ENCODE measurements around the gene DUSP8.

The DUSP8 gene

DNA sequence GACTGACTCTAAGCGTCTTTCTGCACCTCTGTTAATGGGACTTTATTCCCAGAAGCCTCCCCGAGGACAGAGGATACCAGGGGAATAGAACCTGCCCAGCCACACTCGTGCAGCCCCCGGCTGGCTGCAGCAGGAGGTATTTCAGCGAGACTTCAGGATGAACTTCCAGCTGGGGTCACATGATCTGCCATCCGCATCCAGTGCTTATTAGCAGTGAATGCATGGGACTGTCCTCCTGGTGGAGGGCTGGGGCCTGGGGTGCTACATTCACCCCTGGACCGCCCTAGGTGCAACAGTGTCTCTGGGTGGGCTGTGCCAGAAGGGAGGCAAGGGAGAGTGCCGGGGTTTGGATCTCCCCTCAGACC is 1.6 kb downstream of the DUSP8 start:
- DNase-seq (ENCODE audit: low read depth): no peak
- TF ChIP-seq, protein P1, sequence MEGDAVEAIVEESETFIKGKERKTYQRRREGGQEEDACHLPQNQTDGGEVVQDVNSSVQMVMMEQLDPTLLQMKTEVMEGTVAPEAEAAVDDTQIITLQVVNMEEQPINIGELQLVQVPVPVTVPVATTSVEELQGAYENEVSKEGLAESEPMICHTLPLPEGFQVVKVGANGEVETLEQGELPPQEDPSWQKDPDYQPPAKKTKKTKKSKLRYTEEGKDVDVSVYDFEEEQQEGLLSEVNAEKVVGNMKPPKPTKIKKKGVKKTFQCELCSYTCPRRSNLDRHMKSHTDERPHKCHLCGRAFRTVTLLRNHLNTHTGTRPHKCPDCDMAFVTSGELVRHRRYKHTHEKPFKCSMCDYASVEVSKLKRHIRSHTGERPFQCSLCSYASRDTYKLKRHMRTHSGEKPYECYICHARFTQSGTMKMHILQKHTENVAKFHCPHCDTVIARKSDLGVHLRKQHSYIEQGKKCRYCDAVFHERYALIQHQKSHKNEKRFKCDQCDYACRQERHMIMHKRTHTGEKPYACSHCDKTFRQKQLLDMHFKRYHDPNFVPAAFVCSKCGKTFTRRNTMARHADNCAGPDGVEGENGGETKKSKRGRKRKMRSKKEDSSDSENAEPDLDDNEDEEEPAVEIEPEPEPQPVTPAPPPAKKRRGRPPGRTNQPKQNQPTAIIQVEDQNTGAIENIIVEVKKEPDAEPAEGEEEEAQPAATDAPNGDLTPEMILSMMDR (IDR thresholded peaks at IDR 0.05; ENCODE audit: control insufficient read depth, insufficient read depth, low read depth, low read length, missing control alignments): no peak
- H3K4me3 ChIP-seq (ENCODE audit: control insufficient read depth, low read depth, low read length): no peak overlapping the region

DNA sequence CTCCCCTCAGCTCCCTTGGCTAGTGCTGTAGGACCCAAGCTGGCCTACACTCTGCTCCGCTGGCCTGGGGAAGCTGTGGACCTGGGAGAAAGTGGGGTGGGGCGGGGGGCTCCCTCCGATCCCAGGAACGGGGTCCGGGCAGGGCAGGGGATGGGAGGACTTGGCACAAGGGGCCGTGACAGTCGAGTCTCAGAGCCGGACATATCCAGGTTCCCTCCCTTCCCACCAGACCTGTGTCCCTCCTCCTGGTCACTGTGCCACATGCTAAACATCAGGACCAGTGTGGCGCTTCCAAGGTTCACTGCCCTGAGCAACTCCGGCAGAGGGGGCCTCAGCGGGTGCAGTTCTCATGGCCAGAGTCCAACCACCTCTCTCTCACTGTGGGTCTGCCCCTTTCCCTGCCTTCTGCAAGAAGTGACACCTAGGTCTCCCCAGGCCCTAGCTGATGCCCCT is 2.0 kb downstream of the DUSP8 start:
- no peak for DNase-seq (ENCODE audit: low read depth)
- TF ChIP-seq, protein P1 (IDR thresholded peaks at IDR 0.05; ENCODE audit: control insufficient read depth, insufficient read depth, low read depth, low read length, missing control alignments): no peak
- H3K4me3 ChIP-seq (ENCODE audit: control insufficient read depth, low read depth, low read length): no peak overlapping the region

DNA sequence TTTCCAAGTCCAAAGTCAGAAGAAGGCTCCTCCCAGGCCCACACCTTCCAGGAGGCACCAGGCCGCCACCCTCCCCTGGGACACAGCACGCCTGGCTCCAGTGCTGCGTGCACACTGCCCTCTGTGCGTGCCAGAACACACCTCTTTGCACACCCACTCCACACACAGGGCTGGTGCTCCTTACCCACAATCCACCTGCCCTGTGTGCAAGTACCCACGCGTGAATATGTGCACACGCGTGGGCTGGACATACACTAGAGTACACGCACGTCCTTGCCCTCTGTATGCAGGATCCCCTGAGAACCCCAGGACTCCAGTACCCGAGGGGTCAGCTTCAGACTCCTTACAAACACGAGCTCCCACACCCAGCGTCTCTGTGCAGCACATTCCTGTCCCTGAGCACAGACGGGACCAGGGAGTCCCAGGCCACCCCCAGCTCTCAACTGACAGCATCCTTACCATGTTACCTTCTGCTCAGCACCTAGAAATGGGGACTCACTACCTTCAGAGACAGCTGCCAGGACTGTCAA is 2.8 kb downstream of the DUSP8 start:
- DNase-seq (ENCODE audit: low read depth): no peak
- TF ChIP-seq, protein P1 (IDR thresholded peaks at IDR 0.05; ENCODE audit: control insufficient read depth, insufficient read depth, low read depth, low read length, missing control alignments): no peak
- no peak overlapping the region for H3K4me3 ChIP-seq (ENCODE audit: control insufficient read depth, low read depth, low read length)

DNA sequence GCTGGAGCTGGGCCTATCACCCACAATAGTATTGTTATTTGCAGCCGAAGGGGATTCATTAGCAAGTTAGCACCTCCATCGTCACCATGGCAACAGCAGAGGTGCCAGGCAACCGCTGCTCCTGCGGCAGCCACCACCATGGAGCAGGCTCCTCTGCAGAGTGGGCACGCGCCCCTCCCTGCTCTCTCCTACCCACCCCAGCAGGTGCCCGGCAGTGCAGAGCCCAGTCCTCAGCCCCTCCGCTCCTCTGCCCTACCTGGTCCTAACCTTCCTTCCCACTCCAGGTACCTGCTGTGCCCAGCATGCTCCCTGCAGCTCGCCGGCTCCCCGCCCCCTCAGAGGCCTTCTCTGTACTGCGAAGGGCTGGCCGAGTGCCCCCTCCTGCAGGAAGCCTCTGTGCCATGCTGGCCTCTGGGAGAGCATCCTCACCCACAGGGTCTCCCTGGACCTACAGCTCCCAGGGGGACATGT is 3.6 kb downstream of the DUSP8 start:
- TF ChIP-seq, protein P1 (IDR thresholded peaks at IDR 0.05; ENCODE audit: control insufficient read depth, insufficient read depth, low read depth, low read length, missing control alignments): no peak
- no peak for DNase-seq (ENCODE audit: low read depth)
- no peak overlapping the region for H3K4me3 ChIP-seq (ENCODE audit: control insufficient read depth, low read depth, low read length)

DNA sequence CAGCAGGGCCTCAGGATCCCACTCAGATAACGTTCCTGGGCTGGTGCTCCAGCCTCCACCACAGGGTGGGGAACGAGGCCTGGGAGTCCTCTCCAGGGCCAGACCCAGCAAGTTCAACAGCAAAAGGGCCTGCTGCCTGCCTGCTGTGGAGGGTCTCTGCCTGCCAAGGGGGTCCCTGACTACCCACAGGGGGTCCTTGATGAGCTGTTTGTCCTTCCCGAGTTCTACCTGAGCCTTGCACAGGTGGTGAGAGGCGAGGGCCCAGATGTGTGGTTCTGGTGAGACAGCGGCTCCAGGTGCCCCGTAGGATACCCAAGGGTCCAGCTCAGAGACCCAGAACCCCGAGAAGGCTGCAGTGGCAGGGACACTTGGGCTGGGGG is 4.4 kb downstream of the DUSP8 start:
- TF ChIP-seq, protein P1 (IDR thresholded peaks at IDR 0.05; ENCODE audit: control insufficient read depth, insufficient read depth, low read depth, low read length, missing control alignments): no peak
- DNase-seq (ENCODE audit: low read depth): no peak
- no peak overlapping the region for H3K4me3 ChIP-seq (ENCODE audit: control insufficient read depth, low read depth, low read length)

DNA sequence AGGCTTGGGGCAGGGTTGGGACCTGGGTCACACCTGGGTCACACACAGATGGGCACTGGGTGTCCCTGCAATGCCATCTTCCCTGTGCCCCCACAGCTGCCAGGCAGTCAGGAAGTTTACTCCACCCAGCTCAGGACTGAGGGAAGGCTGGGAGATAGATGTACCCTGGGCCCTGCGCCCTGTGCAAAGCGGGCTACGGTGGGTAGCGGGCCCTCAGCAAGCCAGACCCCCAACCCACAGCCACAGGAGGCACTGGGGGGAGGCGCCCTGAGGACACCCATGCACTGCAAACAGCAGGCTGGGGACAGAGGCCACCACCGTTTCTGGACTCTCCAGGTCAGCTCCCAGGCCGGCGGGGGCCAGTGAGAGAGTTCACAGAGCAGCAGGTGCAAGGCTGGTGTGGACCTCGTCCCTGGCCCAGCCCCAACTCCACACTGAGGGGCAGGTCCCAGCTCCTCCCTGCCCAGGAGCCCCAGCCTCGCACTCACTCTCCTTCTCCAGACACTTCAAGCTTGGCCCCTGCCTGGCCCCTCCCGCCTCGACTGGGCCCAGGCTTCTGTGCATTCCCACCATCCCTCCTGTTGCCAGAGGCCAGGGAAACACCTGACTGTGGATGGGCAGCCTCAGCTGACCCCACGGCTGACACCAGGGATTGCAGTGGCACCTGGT is 4.9 kb downstream of the DUSP8 start:
- TF ChIP-seq, protein P1 (IDR thresholded peaks at IDR 0.05; ENCODE audit: control insufficient read depth, insufficient read depth, low read depth, low read length, missing control alignments): no peak
- DNase-seq (ENCODE audit: low read depth): no peak
- no peak overlapping the region for H3K4me3 ChIP-seq (ENCODE audit: control insufficient read depth, low read depth, low read length)

Data from AG09309 (cell line).